GM12878 (cell line): ENCODE results near the gene LMO3. TPM values are rescaled to one million over a fixed set of nuclear protein-coding genes. Genes with fewer than 3 reads are reported as not detected.
A peak's percentile ranks its signal among the peaks of the same experiment; 100 is the strongest.

Experiments used
- ATF2 ChIP-seq: IDR thresholded peaks from 2 replicates; pipeline ENCODE4 v1.6.1; 2012; ENCODE audit warnings: low read length, inconsistent platforms
- ATF7 ChIP-seq: fragments of 450-650 bp; IDR thresholded peaks from 2 replicates; pipeline ENCODE4 v1.6.1; 2016; ENCODE audit warnings: low read depth, mild to moderate bottlenecking
- EP300 ChIP-seq, 2 experiments: fragments of 150-350 bp in 1 of 2; IDR thresholded peaks; 2 replicates each; pipeline ENCODE4 v1.6.1; 2011 to 2012; ENCODE audit warnings: low read depth in 2 of 2, low read length in 2 of 2, borderline replicate concordance in 1 of 2, improper control_type of control experiment in 1 of 2, inconsistent platforms in 1 of 2; ENCODE audit not compliant: control insufficient read depth in 1 of 2
- IKZF1 ChIP-seq: fragments of 450-650 bp; conservative IDR thresholded peaks from 2 replicates; pipeline ENCODE4 v1.6.1; 2017; ENCODE audit warnings: antibody characterized with exemption, mild to moderate bottlenecking
- MEF2B ChIP-seq: fragments of 450-650 bp; IDR thresholded peaks from 2 replicates; pipeline ENCODE4 v1.6.1; 2018; ENCODE audit warnings: mild to moderate bottlenecking, moderate library complexity; ENCODE audit not compliant: partially characterized antibody, poor library complexity, severe bottlenecking
- MXI1 ChIP-seq: fragments of 150-350 bp; IDR thresholded peaks from 2 replicates; pipeline ENCODE4 v1.6.1; 2011; ENCODE audit warnings: low read depth, mild to moderate bottlenecking, inconsistent platforms, low read length, improper control_type of control experiment
- NBN ChIP-seq: fragments of 450-650 bp; IDR thresholded peaks from 2 replicates; pipeline ENCODE4 v1.6.1; 2016
- NKRF ChIP-seq: fragments of 450-650 bp; conservative IDR thresholded peaks from 2 replicates; pipeline ENCODE4 v1.6.1; 2017; ENCODE audit warnings: mild to moderate bottlenecking, moderate library complexity
- SKIL ChIP-seq: fragments of 450-650 bp; IDR thresholded peaks from 2 replicates; pipeline ENCODE4 v1.6.1; 2017; ENCODE audit warnings: mild to moderate bottlenecking, low read depth, inconsistent platforms; ENCODE audit not compliant: poor library complexity, severe bottlenecking
- STAT3 ChIP-seq: IDR thresholded peaks from 2 replicates; pipeline ENCODE4 v1.6.1; 2011; ENCODE audit warnings: low read depth, low read length, improper control_type of control experiment
- SUPT20H ChIP-seq: IDR thresholded peaks from 2 replicates; pipeline ENCODE4 v1.6.1; 2011; ENCODE audit warnings: low read depth, mild to moderate bottlenecking, low read length, moderate library complexity, borderline replicate concordance; ENCODE audit not compliant: control insufficient read depth
- ZBTB4 ChIP-seq: fragments of 450-650 bp; formaldehyde crosslinking; IDR thresholded peaks from 2 replicates; pipeline ENCODE4 v1.4.0; 2022; ENCODE audit warnings: mild to moderate bottlenecking, moderate library complexity
- ZBTB40 ChIP-seq: fragments of 450-650 bp; IDR thresholded peaks from 2 replicates; pipeline ENCODE4 v1.6.1; 2016; ENCODE audit warnings: mild to moderate bottlenecking, moderate library complexity, borderline replicate concordance
- ZNF24 ChIP-seq: fragments of 450-650 bp; IDR thresholded peaks from 2 replicates; pipeline ENCODE4 v1.6.1; 2017; ENCODE audit warnings: antibody characterized with exemption, mild to moderate bottlenecking
- polyA plus RNA-seq, 11 experiments: library from polyadenylated mRNA; depleted of rRNA in 4 of 11; unstranded in 6 of 11; stranded (reverse) in 5 of 11; fragments of >200 nt; fragmentation: Nextera tagmentation in 4 of 11; fragmentation: Illumina TruSeq in 1 of 11; extraction: Ambion mirVana in 4 of 11; extraction: Trizol in 1 of 11; gene quantifications; 1 replicate in 1 of 11; 2 replicates in 10 of 11; pipeline versions ENCODE4 v1.2.1 to v1.2.3, GENCODE V29; 2011 to 2016; ENCODE audit warnings: inconsistent platforms in 2 of 11, missing spikeins in 2 of 11, low read depth in 1 of 11
- total RNA-seq, 4 experiments: library from RNA; depleted of rRNA in 3 of 4; stranded (reverse); fragments of >200 nt in 3 of 4; fragmentation: Illumina TruSeq in 1 of 4; extraction: Trizol in 1 of 4; gene quantifications; 2 replicates each; pipeline versions ENCODE4 v1.2.1 to v1.2.3, GENCODE V29; 2013 to 2021

LMO3 gene
- total and polyA plus RNA-seq, 10 of the 15 experiments (the other 5 are each of a cell fraction or from before 2014, with no cell fraction given), result 1.6 to 13.5 (median 1.9) TPM

GRCh38 chr12:16636435-16637055 is 30.6 kb upstream of the LMO3 start (continued):
- TF ChIP-seq ZBTB4 (CRISPR knock-in tag), result no peak
- TF ChIP-seq MXI1, result peak; percentile 26; the same call in 1 of the 2 replicates
- TF ChIP-seq STAT3, result 0 out of 2 replicates have a peak, but pooled peaks have one; percentile 41
- TF ChIP-seq ATF2, result peak; percentile 40; the same call in 1 of the 2 replicates
- TF ChIP-seq ZBTB40, result peak; percentile 40; the same call in 1 of the 2 replicates
- no peak for TF ChIP-seq SUPT20H
- TF ChIP-seq IKZF1, result peak; percentile 62
- peak; percentile 12 to 64; a peak in 2 of 4 replicates for TF ChIP-seq EP300 (IDR thresholded peaks at IDR 0.05; ENCODE audit: borderline replicate concordance in 1 of 2, control insufficient read depth in 1 of 2, low read depth in 2 of 2, low read length in 2 of 2)
- peak; percentile 75 for TF ChIP-seq NBN
- TF ChIP-seq MEF2B, result peak; percentile 86
- peak; percentile 74 for TF ChIP-seq SKIL
- peak; percentile 84 for TF ChIP-seq ZNF24
- TF ChIP-seq ATF7, result peak; percentile 80
- 0 out of 2 replicates have a peak, but pooled peaks have one; percentile 25 for TF ChIP-seq NKRF
